H1 (cell line): Measurements from ENCODE around the gene LYVE1. TPM values are rescaled to one million over a fixed set of nuclear protein-coding genes. Genes with fewer than 3 reads are reported as not detected.

Source experiments
- CTCF ChIA-PET: fragments of 300-600 bp; sonication (Branson Sonifier 250); formaldehyde crosslinking; loops from one replicate; lab custom pipeline; 2021; ENCODE audit not compliant: partially characterized antibody; lab: Charles Lee
- POLR2A ChIA-PET: fragments of 300-600 bp; sonication (Branson Sonifier 250); formaldehyde crosslinking; loops from one replicate; lab custom pipeline; 2021; ENCODE audit warnings: inconsistent platforms; ENCODE audit not compliant: partially characterized antibody; lab: Charles Lee
- DNase-seq, 2 experiments: peaks; one replicate each; pipeline versions ENCODE4 v3.0.0 to v3.0.0-alpha.2; 2010 to 2022; ENCODE audit warnings: low spot score in 2 of 2, low read depth in 1 of 2, mixed read lengths in 1 of 2
- FAIRE-seq: peaks from 2 replicates; lab custom pipeline; 2011; peaks lifted over from hg19 to GRCh38; lab: Jason Lieb, UNC
- H2AFZ ChIP-seq: 2 replicates; pipeline ENCODE4 v1.8.1; 2012; ENCODE audit warnings: low read length, inconsistent platforms
- H2AK5ac ChIP-seq: 2 replicates; pipeline ENCODE4 v1.6.1; 2013; ENCODE audit warnings: low read depth, low read length
- H2BK120ac ChIP-seq: replicated peaks from 2 replicates; pipeline ENCODE3; 2013; ENCODE audit warnings: low read depth, low read length, inconsistent platforms
- H2BK12ac ChIP-seq: 2 replicates; pipeline ENCODE4 v1.6.1; 2013; ENCODE audit warnings: low read depth, low read length
- H2BK15ac ChIP-seq: 2 replicates; pipeline ENCODE4 v1.6.1; 2013; ENCODE audit warnings: low read length
- H2BK20ac ChIP-seq: 2 replicates; pipeline ENCODE4 v1.6.1; 2013; ENCODE audit warnings: low read length
- H2BK5ac ChIP-seq: 2 replicates; pipeline ENCODE4 v1.6.1; 2013; ENCODE audit warnings: low read depth, low read length
- H3K14ac ChIP-seq: 2 replicates; pipeline ENCODE4 v1.6.1; 2013; ENCODE audit warnings: inconsistent platforms; ENCODE audit not compliant: insufficient read length
- H3K18ac ChIP-seq: 2 replicates; pipeline ENCODE4 v1.6.1; 2013; ENCODE audit warnings: low read length; ENCODE audit errors: extremely low read depth
- H3K23ac ChIP-seq: 2 replicates; pipeline ENCODE4 v1.6.1; 2013; ENCODE audit warnings: inconsistent platforms; ENCODE audit not compliant: insufficient read length
- H3K23me2 ChIP-seq: 2 replicates; pipeline ENCODE4 v1.6.1; 2013; ENCODE audit warnings: low read depth, low read length
- H3K27ac ChIP-seq: 2 replicates; pipeline ENCODE4 v1.6.1; 2011; ENCODE audit warnings: low read depth, low read length, inconsistent platforms
- H3K27me3 ChIP-seq, 4 experiments: replicated peaks in 1 of 4; 1 replicate in 1 of 4; 2 replicates in 3 of 4; pipeline versions ENCODE4 v1.6.1 to v1.8.1; 2011 to 2013; ENCODE audit warnings: low read length in 3 of 4, mild to moderate bottlenecking in 3 of 4, inconsistent platforms in 2 of 4, mixed read lengths in 2 of 4, moderate library complexity in 1 of 4; ENCODE audit not compliant: control insufficient read depth in 3 of 4, insufficient read depth in 3 of 4; ENCODE audit errors: extremely low read depth in 1 of 4
- H3K36me3 ChIP-seq, 4 experiments: 2 replicates each; pipeline versions ENCODE4 v1.6.1 to v1.8.1; 2011 to 2013; ENCODE audit warnings: mild to moderate bottlenecking in 4 of 4, low read length in 3 of 4, moderate library complexity in 2 of 4, control low read depth in 1 of 4, inconsistent platforms in 1 of 4; ENCODE audit not compliant: insufficient read depth in 4 of 4, control insufficient read depth in 2 of 4
- H3K4ac ChIP-seq: replicated peaks from 2 replicates; pipeline ENCODE3; 2013; ENCODE audit warnings: low read length, low read depth, mixed read lengths, inconsistent platforms; ENCODE audit not compliant: insufficient read length
- H3K4me1 ChIP-seq, 4 experiments: replicated peaks in 1 of 4; 1 replicate in 1 of 4; 2 replicates in 3 of 4; pipeline versions ENCODE4 v1.6.1 to v1.8.1; 2011 to 2013; ENCODE audit warnings: low read length in 3 of 4, inconsistent platforms in 2 of 4, mixed read lengths in 1 of 4; ENCODE audit not compliant: insufficient read depth in 4 of 4, control insufficient read depth in 3 of 4
- H3K4me2 ChIP-seq, 2 experiments: 2 replicates each; pipeline versions ENCODE4 v1.6.1 to v1.8.1; 2011 to 2013; ENCODE audit warnings: low read depth in 2 of 2, low read length in 2 of 2, control low read depth in 1 of 2, inconsistent platforms in 1 of 2, mild to moderate bottlenecking in 1 of 2; ENCODE audit not compliant: insufficient read depth in 1 of 2
- H3K4me3 ChIP-seq, 4 experiments: fragments of 200-600, 300-600 bp in 1 of 4; sonication (generic), shearing (Covaris generic), sonication (Bioruptor Twin) in 1 of 4; 2 replicates each; pipeline versions ENCODE4 v1.5.1 to v1.8.1; 2011 to 2016; ENCODE audit warnings: low read length in 4 of 4, low read depth in 3 of 4, control low read depth in 2 of 4, inconsistent platforms in 2 of 4, mild to moderate bottlenecking in 2 of 4, mixed read lengths in 1 of 4, moderate library complexity in 1 of 4; ENCODE audit not compliant: insufficient read depth in 2 of 4; ENCODE audit errors: extremely low read depth in 1 of 4
- H3K56ac ChIP-seq: replicated peaks from 2 replicates; pipeline ENCODE3; 2013; ENCODE audit warnings: low read depth, mild to moderate bottlenecking, mixed read lengths, low read length, inconsistent platforms; ENCODE audit not compliant: insufficient read length
- H3K79me1 ChIP-seq: 2 replicates; pipeline ENCODE4 v1.6.1; 2013; ENCODE audit warnings: low read depth, low read length, control low read depth
- H3K79me2 ChIP-seq, 2 experiments: 2 replicates each; pipeline versions ENCODE4 v1.6.1 to v1.8.1; 2012 to 2013; ENCODE audit warnings: low read length in 2 of 2, mild to moderate bottlenecking in 2 of 2, inconsistent platforms in 1 of 2; ENCODE audit not compliant: insufficient read depth in 2 of 2, control insufficient read depth in 1 of 2
- H3K9ac ChIP-seq, 4 experiments: replicated peaks in 1 of 4; 1 replicate in 1 of 4; 2 replicates in 3 of 4; pipeline versions ENCODE4 v1.6.1 to v1.8.1; 2011 to 2013; ENCODE audit warnings: low read depth in 3 of 4, low read length in 3 of 4, control low read depth in 2 of 4, mild to moderate bottlenecking in 2 of 4, moderate library complexity in 2 of 4, inconsistent platforms in 1 of 4; ENCODE audit errors: extremely low read depth in 1 of 4
- H3K9me3 ChIP-seq, 2 experiments: 2 replicates each; pipeline versions ENCODE4 v1.6.1 to v1.8.1; 2012 to 2013; ENCODE audit warnings: mild to moderate bottlenecking in 2 of 2, moderate library complexity in 2 of 2, control low read depth in 1 of 2, inconsistent platforms in 1 of 2, low read depth in 1 of 2, low read length in 1 of 2, mixed read lengths in 1 of 2; ENCODE audit not compliant: insufficient read depth in 2 of 2
- H4K20me1 ChIP-seq, 2 experiments: replicated peaks in 1 of 2; 2 replicates each; pipeline versions ENCODE3 to v1.8.1; 2011 to 2013; ENCODE audit warnings: inconsistent platforms in 2 of 2, low read length in 2 of 2, mild to moderate bottlenecking in 1 of 2; ENCODE audit not compliant: insufficient read depth in 2 of 2, control insufficient read depth in 1 of 2
- H4K5ac ChIP-seq: 2 replicates; pipeline ENCODE4 v1.6.1; 2013; ENCODE audit warnings: low read length, low read depth, mixed read lengths, inconsistent platforms; ENCODE audit not compliant: insufficient read length
- H4K8ac ChIP-seq: 2 replicates; pipeline ENCODE4 v1.8.0; 2013; ENCODE audit warnings: mild to moderate bottlenecking, moderate library complexity, low read length, inconsistent platforms; ENCODE audit not compliant: insufficient read depth; ENCODE audit errors: extremely low read depth
- H4K91ac ChIP-seq: replicated peaks from 2 replicates; pipeline ENCODE3; 2013; ENCODE audit warnings: low read length, mixed read lengths, inconsistent platforms; ENCODE audit not compliant: insufficient read length
- CTBP2 ChIP-seq: IDR thresholded peaks from 2 replicates; pipeline ENCODE4 v1.7.0; 2011; ENCODE audit warnings: borderline replicate concordance, mild to moderate bottlenecking, moderate library complexity, mixed read lengths, low read length; ENCODE audit not compliant: insufficient read depth, insufficient read length
- KDM4A ChIP-seq: IDR thresholded peaks from one replicate; pipeline ENCODE4 v1.7.1; 2012; ENCODE audit warnings: low read depth, mild to moderate bottlenecking, moderate library complexity, low read length, inconsistent platforms; ENCODE audit not compliant: severe bottlenecking
- NANOG ChIP-seq: IDR thresholded peaks from 2 replicates; pipeline ENCODE4 v1.6.1; 2011; ENCODE audit warnings: low read length, low read depth, mild to moderate bottlenecking, inconsistent platforms; ENCODE audit not compliant: insufficient read depth, poor library complexity, severe bottlenecking
- PHF8 ChIP-seq: fragments of 200-600 bp; sonication (generic); conservative IDR thresholded peaks from 2 replicates; pipeline ENCODE4 v1.7.1; 2012; ENCODE audit warnings: low read depth, mild to moderate bottlenecking, inconsistent platforms, low read length, moderate library complexity
- POLR2AphosphoS5 ChIP-seq: IDR thresholded peaks from 2 replicates; pipeline ENCODE4 v1.6.1; 2011; ENCODE audit warnings: low read depth, low read length
- POU5F1 ChIP-seq: IDR thresholded peaks from 2 replicates; pipeline ENCODE4 v1.6.1; 2011; ENCODE audit warnings: low read depth, mild to moderate bottlenecking, low read length, moderate library complexity
- RFX5 ChIP-seq: IDR thresholded peaks from 2 replicates; pipeline ENCODE4 v1.6.1; 2011; ENCODE audit warnings: low read depth, low read length, improper control_type of control experiment, borderline replicate concordance
- RXRA ChIP-seq: IDR thresholded peaks from 2 replicates; pipeline ENCODE4 v1.6.1; 2011; ENCODE audit warnings: low read depth, mild to moderate bottlenecking, low read length, moderate library complexity; ENCODE audit not compliant: insufficient read depth
- SIRT6 ChIP-seq: IDR thresholded peaks from one replicate; pipeline ENCODE4 v1.7.1; 2012; ENCODE audit warnings: low read length, inconsistent platforms
- SIX5 ChIP-seq: IDR thresholded peaks from 2 replicates; pipeline ENCODE4 v1.6.1; 2011; ENCODE audit warnings: mild to moderate bottlenecking, low read depth, low read length
- SUZ12 ChIP-seq: fragments of 200-600 bp; sonication (generic); IDR thresholded peaks from 2 replicates; pipeline ENCODE4 v1.6.1; 2012; ENCODE audit warnings: mild to moderate bottlenecking, inconsistent platforms, low read length, moderate library complexity, mixed read lengths
- ZNF274 ChIP-seq: IDR thresholded peaks from 2 replicates; pipeline ENCODE4 v1.7.0; 2012; ENCODE audit warnings: low read length, borderline replicate concordance; ENCODE audit errors: extremely low read depth
- WGBS, 2 experiments: shearing (Covaris generic) in 1 of 2; methylation state at CpG; one replicate each; pipeline versions ENCODE4 v1.1.6 to v1.1.7; 2013 to 2015; ENCODE audit warnings: low lambda C conversion rate in 2 of 2, mixed read lengths in 2 of 2, inconsistent platforms in 1 of 2, low coverage in 1 of 2, missing lambda C conversion rate in 1 of 2; ENCODE audit not compliant: insufficient replicate concordance in 2 of 2, insufficient coverage in 1 of 2, insufficient read length in 1 of 2; ENCODE audit errors: extremely low coverage in 1 of 2, missing lambda C conversion rate in 1 of 2; 5-methylcytosine and 5-hydroxymethylcytosine counted together
- polyA plus RNA-seq, 7 experiments: library from polyadenylated mRNA; depleted of rRNA in 3 of 7; stranded (reverse) in 5 of 7; unstranded in 2 of 7; fragments of >200 nt in 5 of 7; fragments of 200-250 nt in 2 of 7; gene quantifications; 1 replicate in 5 of 7; 2 replicates in 1 of 7; 4 replicates in 1 of 7; pipeline versions ENCODE4 v1.2.1 to v1.2.3, GENCODE V29; 2011 to 2013; ENCODE audit warnings: missing spikeins in 2 of 7, mixed read lengths in 2 of 7
- total RNA-seq: library from RNA; stranded (reverse); fragmentation: NEBNext Ultra II Directional; extraction: Animal tissue kit (Norgen Biotek cat#: 25700); gene quantifications from 2 replicates; pipeline ENCODE4 v1.2.1, GENCODE V29; 2021
- TF ChIP-seq, protein P1 (sequence below): IDR thresholded peaks from 2 replicates; pipeline ENCODE4 v1.6.1; 2011; ENCODE audit warnings: low read length, improper control_type of control experiment

Gene LYVE1
- total and polyA plus RNA-seq, 2 of the 8 experiments (the other 6 are each of a cell fraction or from before 2014, with no cell fraction given), result 0.09 TPM; not detected in 1

GRCh38 chr11:10542776-10543175 is 25.7 kb downstream of the LYVE1 start:
- Histone ChIP-seq H3K9me3 (no peaks in the 10 kb centered on the region), H3K23ac (no peak overlapping the region), H3K4me1 (peaks cover 0 to 6% (median 0%) of the 10 kb centered on the region in 4 experiments; a peak in 2 of 7 replicates), H4K91ac (no peak overlapping the region), H3K36me3 (no peaks in the 10 kb centered on the region), H2BK12ac (no peak overlapping the region), H3K79me1 (no peaks in the 10 kb centered on the region), H2AK5ac (no peak overlapping the region), H3K4me3 (no peak overlapping the region), H2AFZ (no peak overlapping the region), H3K18ac (no peak overlapping the region), H3K4ac (no peak overlapping the region), H3K27ac (no peak overlapping the region), H4K8ac (no peak overlapping the region), H3K23me2 (peaks cover 4% of the 10 kb centered on the region; the same call in 1 of the 2 replicates), H2BK20ac (no peak overlapping the region), H4K20me1 (no peaks in the 10 kb centered on the region), H2BK120ac (no peak overlapping the region), H3K27me3 (no peaks in the 10 kb centered on the region), H3K9ac (no peak overlapping the region), H3K56ac (no peak overlapping the region), H3K14ac (no peak overlapping the region), H3K79me2 (no peaks in the 10 kb centered on the region), H4K5ac (no peak overlapping the region), H2BK5ac (no peak overlapping the region), H3K4me2 (no peak overlapping the region), H2BK15ac (no peak overlapping the region)
- 95% methylated on average over 3 of the region's 3 CpGs; no CpG with 5 or more reads in 1 of the 2 experiments for WGBS, 2 experiments
- POLR2A ChIA-PET, result interaction anchor here (1.0 kb wide), 1 partner anchor 267 kb away, joined by 3 read pairs; no protein-coding TSS in a partner anchor
- FAIRE-seq, result no peak
- CTCF ChIA-PET, result interaction anchor here (1.4 to 3.2 kb wide), 5 partner anchors 10 to 184 kb away, joined by 3 to 26 read pairs (median 6); no protein-coding TSS in a partner anchor
- DNase-seq, result no peak
- TF ChIP-seq SIX5 (no peak), POU5F1 (no peak), CTBP2 (no peak), RFX5 (no peak), SIRT6 (no peak), SUZ12 (no peak), KDM4A (no peak), ZNF274 (no peak), PHF8 (no peak), POLR2AphosphoS5 (no peak), NANOG (no peak), RXRA (no peak)
- TF ChIP-seq, protein P1, sequence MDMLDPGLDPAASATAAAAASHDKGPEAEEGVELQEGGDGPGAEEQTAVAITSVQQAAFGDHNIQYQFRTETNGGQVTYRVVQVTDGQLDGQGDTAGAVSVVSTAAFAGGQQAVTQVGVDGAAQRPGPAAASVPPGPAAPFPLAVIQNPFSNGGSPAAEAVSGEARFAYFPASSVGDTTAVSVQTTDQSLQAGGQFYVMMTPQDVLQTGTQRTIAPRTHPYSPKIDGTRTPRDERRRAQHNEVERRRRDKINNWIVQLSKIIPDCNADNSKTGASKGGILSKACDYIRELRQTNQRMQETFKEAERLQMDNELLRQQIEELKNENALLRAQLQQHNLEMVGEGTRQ, result no peak
